Measurements from ENCODE around the gene ADCY5. TPM values are rescaled to one million over a fixed set of nuclear protein-coding genes. Genes with fewer than 3 reads are reported as not detected.

ADCY5 gene
- total and polyA plus RNA-seq, 2 donors: 0.76 to 1.7 TPM

DNA sequence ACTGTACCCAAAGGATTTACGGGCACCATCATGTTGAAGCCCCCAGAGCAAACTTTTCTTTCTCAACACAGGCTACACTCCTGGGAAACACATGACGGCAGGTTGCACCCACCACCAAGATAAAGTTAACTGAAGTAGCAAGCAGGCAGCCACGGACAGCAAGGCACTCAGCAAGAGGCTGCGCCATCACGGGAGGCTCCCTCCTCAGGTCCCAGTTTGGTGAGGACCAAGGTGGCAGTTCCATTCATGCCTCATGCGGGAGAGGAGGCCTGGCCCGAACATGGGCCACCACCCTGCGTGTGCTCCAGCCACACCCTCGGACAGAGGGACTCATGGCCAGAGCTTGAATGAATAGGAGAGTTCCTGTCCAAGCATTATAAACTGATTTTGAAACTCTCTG is 6.8 kb downstream of the ADCY5 start:
- no peaks in the 10 kb centered on the region for H3K36me3 ChIP-seq (ENCODE audit: control insufficient read depth in 2 of 2, insufficient read depth in 2 of 2, low read length in 1 of 2)
- whole genome bisulfite sequencing: 97% methylated on average over 9 of the region's 9 CpGs
- no peak for DNase-seq (ENCODE audit: low read depth in 6 of 9, low spot score in 9 of 9)
- H3K4me1 ChIP-seq (ENCODE audit: control insufficient read depth in 2 of 2, insufficient read depth in 2 of 2, low read length in 2 of 2): no peaks in the 10 kb centered on the region
- no peak overlapping the region for H3K4me3 ChIP-seq (ENCODE audit: low read length in 2 of 2)
- H3K27ac ChIP-seq (ENCODE audit: low read depth in 1 of 2, low read length in 1 of 2): no peak overlapping the region
- H3K9me3 ChIP-seq (ENCODE audit: control insufficient read depth in 2 of 2, insufficient read depth in 1 of 2, low read length in 1 of 2): no peaks in the 10 kb centered on the region
- H3K27me3 ChIP-seq (ENCODE audit: control insufficient read depth in 2 of 2, insufficient read depth in 1 of 2, low read length in 1 of 2): peaks cover 1 to 38% of the 10 kb centered on the region in 2 donors

DNA sequence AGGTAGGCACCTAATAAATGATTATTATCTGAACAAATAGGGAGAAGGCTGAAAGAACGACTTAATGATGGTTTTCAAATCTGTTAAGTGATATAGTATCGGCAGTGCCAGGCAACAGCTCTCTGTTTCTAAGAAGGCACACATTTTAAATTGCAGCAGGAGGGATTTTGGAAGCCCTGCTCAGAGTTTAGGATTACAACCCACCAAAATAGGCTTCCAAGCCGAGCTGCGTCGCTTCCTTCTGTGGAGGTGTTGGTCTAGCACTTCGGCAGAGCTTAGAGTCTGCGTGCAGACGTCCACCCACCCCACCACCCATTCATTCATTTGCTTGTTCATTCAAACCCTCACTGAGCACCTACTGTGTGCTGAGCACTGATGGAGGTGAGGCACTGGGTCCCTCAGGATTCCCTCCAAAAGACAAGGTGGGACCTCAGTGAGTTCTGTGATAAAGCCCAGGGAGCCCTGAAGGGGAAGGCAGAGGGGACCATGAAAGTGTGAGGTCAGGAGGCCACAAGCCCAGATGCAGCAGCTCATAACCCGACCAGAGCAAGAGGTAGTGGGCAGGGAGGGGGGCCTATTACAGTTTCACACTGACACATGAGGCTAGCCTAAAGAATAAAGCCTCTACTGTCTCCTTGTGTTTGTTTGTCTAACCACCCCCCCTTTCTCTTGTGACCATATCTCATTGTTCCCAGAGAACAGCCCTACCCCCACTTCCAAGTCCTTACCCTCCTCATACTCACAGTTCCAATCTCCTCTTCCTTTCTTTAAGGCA is 8.9 kb downstream of the ADCY5 start:
- Histone ChIP-seq H3K4me1 (ENCODE audit: control insufficient read depth in 2 of 2, insufficient read depth in 2 of 2, low read length in 2 of 2) (no peaks in the 10 kb centered on the region), H3K27me3 (ENCODE audit: control insufficient read depth in 2 of 2, insufficient read depth in 1 of 2, low read length in 1 of 2) (peaks cover 0 to 19% of the 10 kb centered on the region in 2 donors), H3K36me3 (ENCODE audit: control insufficient read depth in 2 of 2, insufficient read depth in 2 of 2, low read length in 1 of 2) (no peaks in the 10 kb centered on the region), H3K9me3 (ENCODE audit: control insufficient read depth in 2 of 2, insufficient read depth in 1 of 2, low read length in 1 of 2) (no peaks in the 10 kb centered on the region), H3K4me3 (ENCODE audit: low read length in 2 of 2) (no peak overlapping the region), H3K27ac (ENCODE audit: low read depth in 1 of 2, low read length in 1 of 2) (no peak overlapping the region)
- no peak for DNase-seq (ENCODE audit: low read depth in 6 of 9, low spot score in 9 of 9)
- WGBS: 87% methylated on average over 9 of the region's 9 CpGs

DNA sequence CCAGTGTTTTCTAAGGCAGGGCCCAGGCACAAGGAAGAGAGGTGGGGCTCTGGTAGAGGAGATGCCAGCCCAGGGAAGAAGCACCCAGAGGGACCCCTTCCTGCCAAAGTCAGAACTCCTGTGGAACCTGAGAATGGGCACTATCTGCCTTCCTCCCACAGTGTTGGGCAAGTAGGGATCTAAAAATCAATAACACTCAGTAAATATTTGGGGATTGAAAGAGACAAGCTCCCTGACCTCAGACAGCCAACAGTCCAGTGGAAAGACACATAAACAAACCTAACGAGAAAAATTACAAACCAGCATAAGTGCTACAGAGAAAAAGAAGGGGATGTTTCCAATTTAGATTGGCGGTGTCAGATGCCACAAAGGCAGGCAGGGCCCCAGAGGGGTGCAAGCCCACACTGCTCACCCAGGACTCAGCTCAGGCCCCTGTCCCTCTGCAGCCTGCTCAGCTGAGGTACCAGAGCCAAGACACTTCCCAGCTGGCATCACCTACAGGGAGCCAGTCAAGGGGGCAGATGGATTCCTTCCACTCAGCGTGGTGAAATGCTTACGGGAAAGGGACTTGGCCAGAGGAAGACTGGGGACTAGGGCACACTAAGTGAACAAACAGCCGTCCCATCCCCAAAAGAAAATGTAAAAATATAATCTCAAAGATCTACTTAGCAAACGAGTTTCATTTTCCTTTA is 15.9 kb downstream of the ADCY5 start:
- no peak for DNase-seq (ENCODE audit: low read depth in 6 of 9, low spot score in 9 of 9)
- H3K36me3 ChIP-seq (ENCODE audit: control insufficient read depth in 2 of 2, insufficient read depth in 2 of 2, low read length in 1 of 2): no peaks in the 10 kb centered on the region
- H3K27ac ChIP-seq (ENCODE audit: low read depth in 1 of 2, low read length in 1 of 2): no peak overlapping the region
- WGBS: 95% methylated on average over 6 of the region's 6 CpGs
- peaks cover 0 to 6% of the 10 kb centered on the region in 2 donors for H3K27me3 ChIP-seq (ENCODE audit: control insufficient read depth in 2 of 2, insufficient read depth in 1 of 2, low read length in 1 of 2)
- H3K9me3 ChIP-seq (ENCODE audit: control insufficient read depth in 2 of 2, insufficient read depth in 1 of 2, low read length in 1 of 2): no peaks in the 10 kb centered on the region
- no peaks in the 10 kb centered on the region for H3K4me1 ChIP-seq (ENCODE audit: control insufficient read depth in 2 of 2, insufficient read depth in 2 of 2, low read length in 2 of 2)
- H3K4me3 ChIP-seq (ENCODE audit: low read length in 2 of 2): no peak overlapping the region

DNA sequence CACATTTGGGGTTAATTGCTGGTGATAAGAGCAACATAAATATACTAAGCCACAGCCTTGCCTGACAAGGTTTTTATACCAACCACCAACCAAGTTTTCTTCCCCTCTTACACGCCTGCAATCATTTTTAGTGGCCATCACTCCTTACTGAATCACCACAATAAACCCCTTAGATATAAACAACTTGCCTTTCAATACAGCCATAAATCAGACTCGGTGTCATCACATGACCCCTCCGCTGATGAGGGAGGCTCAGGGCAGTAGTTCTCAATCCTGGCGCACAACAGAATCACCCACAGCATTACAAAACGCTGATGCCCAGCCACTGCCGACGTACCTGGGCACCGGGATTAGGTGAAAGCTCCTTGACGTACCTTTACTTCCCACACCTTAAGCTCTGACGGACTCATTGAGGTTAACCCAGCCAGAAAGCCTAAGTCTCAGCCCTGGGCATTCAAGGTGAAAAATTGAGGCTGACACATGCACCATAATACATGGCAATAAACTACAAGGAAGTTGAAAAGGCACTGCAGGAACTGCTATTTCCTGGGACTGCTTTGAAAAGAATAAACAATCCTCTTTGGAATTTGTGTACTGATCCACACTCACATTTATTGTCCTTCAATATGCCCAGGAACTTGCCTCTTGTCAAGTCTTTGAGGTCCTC is 17.1 kb downstream of the ADCY5 start:
- WGBS: 85% methylated on average over 10 of the region's 10 CpGs
- no peaks in the 10 kb centered on the region for H3K36me3 ChIP-seq (ENCODE audit: control insufficient read depth in 2 of 2, insufficient read depth in 2 of 2, low read length in 1 of 2)
- DNase-seq (ENCODE audit: low read depth in 6 of 9, low spot score in 9 of 9): no peak
- H3K27ac ChIP-seq (ENCODE audit: low read depth in 1 of 2, low read length in 1 of 2): no peak overlapping the region
- no peak overlapping the region for H3K4me3 ChIP-seq (ENCODE audit: low read length in 2 of 2)
- H3K4me1 ChIP-seq (ENCODE audit: control insufficient read depth in 2 of 2, insufficient read depth in 2 of 2, low read length in 2 of 2): no peaks in the 10 kb centered on the region
- H3K27me3 ChIP-seq (ENCODE audit: control insufficient read depth in 2 of 2, insufficient read depth in 1 of 2, low read length in 1 of 2): peaks cover 0 to 6% of the 10 kb centered on the region in 2 donors
- H3K9me3 ChIP-seq (ENCODE audit: control insufficient read depth in 2 of 2, insufficient read depth in 1 of 2, low read length in 1 of 2): no peaks in the 10 kb centered on the region

DNA sequence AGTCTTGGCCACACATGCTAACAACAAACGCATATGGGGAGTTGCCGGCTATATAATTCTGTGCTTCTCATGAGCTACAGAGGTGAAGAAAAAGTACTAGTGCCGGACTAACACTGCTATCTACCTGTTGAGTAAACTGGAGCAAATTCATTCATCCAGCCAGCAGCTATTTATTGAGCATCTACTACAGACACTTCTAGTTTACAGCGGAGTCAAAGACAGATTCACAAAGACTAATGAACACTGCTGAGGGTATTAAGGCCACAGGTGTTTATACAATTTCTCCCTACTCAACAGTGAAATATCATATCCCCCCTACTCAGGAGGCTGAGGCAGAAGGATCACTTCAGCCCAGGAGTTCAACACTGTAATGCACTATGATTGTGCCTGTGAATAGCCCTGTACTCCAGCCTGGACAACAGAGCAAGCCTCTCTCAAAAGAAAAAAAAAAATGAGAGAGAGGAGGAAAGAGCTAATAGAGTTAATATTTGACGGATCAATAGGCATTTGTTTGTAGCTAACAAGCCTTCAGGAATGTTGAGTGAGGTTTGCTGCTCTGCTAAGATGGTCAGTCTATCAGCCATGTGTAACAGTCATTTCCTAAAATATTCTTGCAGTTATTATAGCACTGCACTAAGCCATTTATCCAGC is 17.8 kb downstream of the ADCY5 start:
- H3K27me3 ChIP-seq (ENCODE audit: control insufficient read depth in 2 of 2, insufficient read depth in 1 of 2, low read length in 1 of 2): peaks cover 0 to 6% of the 10 kb centered on the region in 2 donors
- no peak overlapping the region for H3K4me3 ChIP-seq (ENCODE audit: low read length in 2 of 2)
- H3K9me3 ChIP-seq (ENCODE audit: control insufficient read depth in 2 of 2, insufficient read depth in 1 of 2, low read length in 1 of 2): no peaks in the 10 kb centered on the region
- H3K36me3 ChIP-seq (ENCODE audit: control insufficient read depth in 2 of 2, insufficient read depth in 2 of 2, low read length in 1 of 2): no peaks in the 10 kb centered on the region
- H3K4me1 ChIP-seq (ENCODE audit: control insufficient read depth in 2 of 2, insufficient read depth in 2 of 2, low read length in 2 of 2): no peaks in the 10 kb centered on the region
- 97% methylated on average over 5 of the region's 5 CpGs for WGBS
- no peak for DNase-seq (ENCODE audit: low read depth in 6 of 9, low spot score in 9 of 9)
- H3K27ac ChIP-seq (ENCODE audit: low read depth in 1 of 2, low read length in 1 of 2): no peak overlapping the region

DNA sequence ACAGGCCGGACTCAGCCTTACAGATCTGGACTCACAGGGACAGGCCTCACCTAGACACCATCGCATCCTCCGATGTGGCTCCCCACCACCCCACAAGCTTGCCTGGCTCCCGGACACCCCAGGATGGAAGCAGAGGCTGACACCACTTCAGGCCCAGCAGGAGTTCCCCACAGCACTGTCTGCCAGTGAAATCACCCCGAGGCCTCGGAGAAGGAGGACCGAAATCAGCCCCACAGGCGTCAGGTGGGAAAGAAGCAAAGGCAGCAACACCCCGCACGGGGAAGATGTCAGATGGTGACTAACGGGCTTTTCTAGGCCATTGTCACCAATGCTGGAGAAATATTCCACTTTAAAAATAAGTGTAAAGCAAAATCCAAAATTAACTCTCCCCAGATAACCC is 18.6 kb downstream of the ADCY5 start:
- Histone ChIP-seq H3K27ac (ENCODE audit: low read depth in 1 of 2, low read length in 1 of 2) (no peak overlapping the region), H3K36me3 (ENCODE audit: control insufficient read depth in 2 of 2, insufficient read depth in 2 of 2, low read length in 1 of 2) (no peaks in the 10 kb centered on the region), H3K9me3 (ENCODE audit: control insufficient read depth in 2 of 2, insufficient read depth in 1 of 2, low read length in 1 of 2) (no peaks in the 10 kb centered on the region), H3K4me1 (ENCODE audit: control insufficient read depth in 2 of 2, insufficient read depth in 2 of 2, low read length in 2 of 2) (no peaks in the 10 kb centered on the region), H3K27me3 (ENCODE audit: control insufficient read depth in 2 of 2, insufficient read depth in 1 of 2, low read length in 1 of 2) (peaks cover 0 to 6% of the 10 kb centered on the region in 2 donors), H3K4me3 (ENCODE audit: low read length in 2 of 2) (no peak overlapping the region)
- DNase-seq (ENCODE audit: low read depth in 6 of 9, low spot score in 9 of 9): no peak
- WGBS: 97% methylated on average over 11 of the region's 11 CpGs

DNA sequence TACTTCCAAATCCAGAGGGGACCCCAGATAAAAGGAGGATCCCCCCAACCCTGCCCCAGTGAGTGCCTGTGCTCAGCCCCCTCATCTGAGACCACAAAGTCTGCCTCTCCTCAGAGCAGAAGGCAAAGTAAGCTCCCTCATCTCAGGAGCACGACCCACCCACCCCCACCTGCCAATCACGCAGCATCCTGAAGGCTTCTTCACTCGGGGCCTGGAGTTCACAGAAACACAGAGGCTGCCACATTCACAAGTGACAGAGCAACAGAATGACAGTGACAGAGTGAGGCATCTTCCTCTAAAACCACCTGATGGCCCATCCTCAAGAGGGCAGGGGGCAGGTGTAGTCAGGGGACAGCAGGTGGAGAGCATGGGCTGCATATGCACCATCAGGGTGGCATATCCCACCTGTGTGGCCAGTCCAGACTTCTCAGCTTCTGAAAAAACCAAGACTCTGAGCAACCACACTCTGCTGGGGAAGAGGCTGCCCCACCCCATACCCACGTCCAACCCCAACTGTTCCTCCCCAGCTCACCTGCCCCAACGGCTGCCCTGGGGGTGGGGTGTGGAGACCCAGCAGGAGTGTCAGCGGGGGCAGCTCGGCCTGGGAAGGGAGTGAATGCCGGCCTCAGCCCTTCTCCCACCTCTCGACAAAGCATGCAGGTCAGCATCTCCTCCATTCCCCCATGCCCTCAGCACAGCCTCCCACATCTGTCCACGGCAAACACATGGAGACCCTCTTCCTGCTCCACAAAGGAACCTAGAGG is 19.3 kb downstream of the ADCY5 start:
- H3K27me3 ChIP-seq (ENCODE audit: control insufficient read depth in 2 of 2, insufficient read depth in 1 of 2, low read length in 1 of 2): peaks cover 0 to 6% of the 10 kb centered on the region in 2 donors
- H3K9me3 ChIP-seq (ENCODE audit: control insufficient read depth in 2 of 2, insufficient read depth in 1 of 2, low read length in 1 of 2): no peaks in the 10 kb centered on the region
- H3K27ac ChIP-seq (ENCODE audit: low read depth in 1 of 2, low read length in 1 of 2): no peak overlapping the region
- WGBS: 89% methylated on average over 10 of the region's 10 CpGs
- no peaks in the 10 kb centered on the region for H3K36me3 ChIP-seq (ENCODE audit: control insufficient read depth in 2 of 2, insufficient read depth in 2 of 2, low read length in 1 of 2)
- H3K4me3 ChIP-seq (ENCODE audit: low read length in 2 of 2): no peak overlapping the region
- H3K4me1 ChIP-seq (ENCODE audit: control insufficient read depth in 2 of 2, insufficient read depth in 2 of 2, low read length in 2 of 2): no peaks in the 10 kb centered on the region
- no peak for DNase-seq (ENCODE audit: low read depth in 6 of 9, low spot score in 9 of 9)

DNA sequence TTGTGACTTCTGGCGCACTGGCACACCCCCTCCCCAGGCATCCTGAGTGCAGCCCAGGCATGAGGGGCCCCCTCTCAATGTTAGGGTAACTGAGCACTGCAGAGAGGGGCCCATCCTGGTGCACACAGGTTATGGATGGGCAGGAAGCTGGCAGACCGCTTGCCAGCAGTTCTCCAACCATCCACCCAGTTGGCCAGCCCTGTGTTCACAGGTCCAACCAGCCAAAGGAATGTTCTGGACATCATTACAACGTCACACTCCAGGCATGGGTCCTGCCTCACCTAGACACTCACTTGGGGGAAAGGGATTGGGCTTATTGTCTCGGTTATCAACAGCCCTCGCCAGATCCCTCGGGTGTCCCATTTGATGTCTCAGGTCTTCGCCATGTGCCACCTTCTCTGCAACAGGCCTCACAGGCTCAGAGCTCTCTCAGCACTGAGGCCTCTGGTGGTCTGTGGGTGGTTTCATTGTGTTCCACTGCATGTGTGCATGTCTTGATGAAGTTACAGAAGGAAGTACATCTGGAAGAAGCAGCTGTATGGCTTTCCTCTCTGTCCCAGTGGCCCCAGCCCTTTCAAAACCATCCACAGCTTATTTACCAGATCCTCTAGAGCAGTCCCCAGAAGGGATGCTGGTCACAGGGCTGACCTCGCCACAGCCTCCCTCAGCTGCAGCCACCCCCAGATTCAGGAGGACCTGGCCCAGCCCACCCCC is 23.7 kb downstream of the ADCY5 start:
- WGBS: 82% methylated on average over 8 of the region's 8 CpGs
- H3K4me3 ChIP-seq (ENCODE audit: low read length in 2 of 2): no peak overlapping the region
- H3K9me3 ChIP-seq (ENCODE audit: control insufficient read depth in 2 of 2, insufficient read depth in 1 of 2, low read length in 1 of 2): no peaks in the 10 kb centered on the region
- no peaks in the 10 kb centered on the region for H3K36me3 ChIP-seq (ENCODE audit: control insufficient read depth in 2 of 2, insufficient read depth in 2 of 2, low read length in 1 of 2)
- H3K4me1 ChIP-seq (ENCODE audit: control insufficient read depth in 2 of 2, insufficient read depth in 2 of 2, low read length in 2 of 2): no peaks in the 10 kb centered on the region
- no peak for DNase-seq (ENCODE audit: low read depth in 6 of 9, low spot score in 9 of 9)
- H3K27me3 ChIP-seq (ENCODE audit: control insufficient read depth in 2 of 2, insufficient read depth in 1 of 2, low read length in 1 of 2): no peaks in the 10 kb centered on the region
- no peak overlapping the region for H3K27ac ChIP-seq (ENCODE audit: low read depth in 1 of 2, low read length in 1 of 2)
